GM12878 (cell line): ENCODE results near the gene ANTXR2. TPM values are rescaled to one million over a fixed set of nuclear protein-coding genes. Genes with fewer than 3 reads are reported as not detected.

Source experiments
- ATAC-seq: fragments of 200-7000 bp; cut with Tn5 transposase; 3 replicates; pipeline ENCODE4 v1.9.1; 2020; ENCODE audit warnings: mild to moderate bottlenecking, moderate library complexity
- BruUV-seq: library from RNA; stranded (reverse); fragments of 400-500 nt; replicated peaks from 2 replicates; lab custom pipeline; 2021; lab: Mats Ljungman, UMichigan
- CTCF ChIA-PET: fragments of 300-600 bp; sonication (Branson Sonifier 250); formaldehyde crosslinking; extraction: SDS; loops from one replicate; lab custom pipeline; 2021; ENCODE audit warnings: inconsistent platforms; lab: Yijun Ruan, JAX
- POLR2A ChIA-PET: fragments of 350-600 bp; formaldehyde crosslinking; extraction: SDS; loops from one replicate; lab custom pipeline; 2021; ENCODE audit warnings: inconsistent platforms; lab: Charles Lee
- RAD21 ChIA-PET: fragments of 300-600 bp; sonication (Branson Sonifier 250); formaldehyde crosslinking; loops from one replicate; lab custom pipeline; 2023; ENCODE audit warnings: antibody characterized with exemption; ENCODE audit not compliant: unreplicated experiment; lab: Charles Lee
- SMC1A ChIA-PET: fragments of 300-600 bp; sonication (Branson Sonifier 250); formaldehyde crosslinking; loops from one replicate; lab custom pipeline; 2023; ENCODE audit not compliant: unreplicated experiment, uncharacterized antibody; lab: Charles Lee
- DNase-seq: peaks from one replicate; pipeline ENCODE4 v3.0.0-alpha.2; 2011; ENCODE audit warnings: low read depth, low spot score
- FAIRE-seq: peaks from 3 replicates; lab custom pipeline; 2011; peaks lifted over from hg19 to GRCh38; lab: Jason Lieb, UNC
- H2AFZ ChIP-seq: 2 replicates; pipeline ENCODE4 v1.6.0; 2011; ENCODE audit warnings: low read depth, low read length, control low read depth; ENCODE audit not compliant: control insufficient read depth
- H3K27ac ChIP-seq: 2 replicates; pipeline ENCODE4 v1.5.1; 2011; ENCODE audit warnings: control low read depth; ENCODE audit not compliant: control insufficient read depth, insufficient read depth
- H3K27me3 ChIP-seq, 2 experiments: replicated peaks in 1 of 2; 2 replicates each; pipeline versions ENCODE4 v1.6.0 to v1.6.1; 2011; ENCODE audit warnings: low read length in 1 of 2; ENCODE audit not compliant: control insufficient read depth in 2 of 2, insufficient read depth in 2 of 2
- H3K36me3 ChIP-seq, 2 experiments: 2 replicates each; pipeline ENCODE4 v1.5.1; 2011; ENCODE audit warnings: low read length in 1 of 2; ENCODE audit not compliant: control insufficient read depth in 2 of 2, insufficient read depth in 2 of 2
- H3K4me1 ChIP-seq: 2 replicates; pipeline ENCODE4 v1.6.1; 2011; ENCODE audit warnings: mild to moderate bottlenecking, low read length, moderate library complexity, mixed read lengths; ENCODE audit not compliant: control insufficient read depth, insufficient read depth
- H3K4me2 ChIP-seq: 2 replicates; pipeline ENCODE4 v1.6.0; 2011; ENCODE audit warnings: control low read depth; ENCODE audit not compliant: control insufficient read depth, insufficient read depth
- H3K4me3 ChIP-seq: fragments of 200-600 bp; sonication (generic); 2 replicates; pipeline ENCODE4 v1.5.1; 2016
- H3K79me2 ChIP-seq: 2 replicates; pipeline ENCODE4 v1.6.0; 2011; ENCODE audit warnings: low read length; ENCODE audit not compliant: control insufficient read depth, insufficient read depth
- H3K9ac ChIP-seq: 2 replicates; pipeline ENCODE4 v1.8.0; 2011; ENCODE audit warnings: low read length, control low read depth, mixed read lengths; ENCODE audit not compliant: control insufficient read depth, insufficient read depth
- H3K9me3 ChIP-seq: replicated peaks from 3 replicates; pipeline ENCODE4 v1.5.1; 2011; ENCODE audit warnings: mild to moderate bottlenecking, low read length; ENCODE audit not compliant: control insufficient read depth, insufficient read depth
- H4K20me1 ChIP-seq: 2 replicates; pipeline ENCODE4 v1.6.0; 2011; ENCODE audit not compliant: control insufficient read depth, insufficient read depth
- FOS ChIP-seq: IDR thresholded peaks from 3 replicates; pipeline ENCODE4 v1.6.1; 2011; ENCODE audit warnings: borderline replicate concordance; ENCODE audit not compliant: insufficient read length; ENCODE audit errors: extremely low read depth
- HCFC1 ChIP-seq: fragments of 150-350 bp; IDR thresholded peaks from 2 replicates; pipeline ENCODE4 v1.6.1; 2014; ENCODE audit warnings: low read length
- ZNF384 ChIP-seq: IDR thresholded peaks from 2 replicates; pipeline ENCODE4 v1.6.1; 2012; ENCODE audit warnings: low read depth, mild to moderate bottlenecking, low read length, improper control_type of control experiment, borderline replicate concordance
- WGBS: methylation state at CpG from one replicate; pipeline ENCODE4 v1.1.6; 2016; ENCODE audit warnings: low lambda C conversion rate; ENCODE audit not compliant: insufficient replicate concordance, insufficient coverage; ENCODE audit errors: missing lambda C conversion rate; 5-methylcytosine and 5-hydroxymethylcytosine counted together
- in situ Hi-C: fragments of 300-500 bp; cut with MboI; formaldehyde crosslinking; loops from 9 replicates; pipeline ENCODE4 v1.14.3; 2018; ENCODE audit warnings: mixed read lengths
- intact Hi-C: fragments of 100-400 bp; cut with micrococcal nuclease; formaldehyde crosslinking; loops from one replicate; pipeline ENCODE4 v1.14.2; 2022; ENCODE audit not compliant: unreplicated experiment
- polyA plus RNA-seq, 11 experiments: library from polyadenylated mRNA; depleted of rRNA in 4 of 11; unstranded in 6 of 11; stranded (reverse) in 5 of 11; fragments of >200 nt; fragmentation: Nextera tagmentation in 4 of 11; fragmentation: Illumina TruSeq in 1 of 11; extraction: Ambion mirVana in 4 of 11; extraction: Trizol in 1 of 11; gene quantifications; 1 replicate in 1 of 11; 2 replicates in 10 of 11; pipeline versions ENCODE4 v1.2.1 to v1.2.3, GENCODE V29; 2011 to 2016; ENCODE audit warnings: inconsistent platforms in 2 of 11, missing spikeins in 2 of 11, low read depth in 1 of 11
- total RNA-seq, 4 experiments: library from RNA; depleted of rRNA in 3 of 4; stranded (reverse); fragments of >200 nt in 3 of 4; fragmentation: Illumina TruSeq in 1 of 4; extraction: Trizol in 1 of 4; gene quantifications; 2 replicates each; pipeline versions ENCODE4 v1.2.1 to v1.2.3, GENCODE V29; 2013 to 2021

The ANTXR2 gene
- total and polyA plus RNA-seq, 10 of the 15 experiments (the other 5 are each of a cell fraction or from before 2014, with no cell fraction given) = 1.4 to 8.9 (median 5.7) TPM

- SMC1A ChIA-PET = no interaction called here
- in situ Hi-C loops = no loop called here
- no peak overlapping the region for H3K27ac ChIP-seq
Measured at GRCh38 chr4:79864500-79865200, 208.4 kb downstream of the ANTXR2 start.

GRCh38 chr4:79863333-79863732 is 209.7 kb downstream of the ANTXR2 start:
- POLR2A ChIA-PET = no interaction called here
- TF ChIP-seq ZNF384 = no peak
- TF ChIP-seq, all 136 proteins: peak for 0

More at GRCh38 chr4:79864500-79865200, 208.4 kb downstream of the ANTXR2 start:
- no peak for TF ChIP-seq HCFC1
- no peak for TF ChIP-seq FOS
- TF ChIP-seq, all 136 proteins: peak for 0
- 18% methylated on average over 3 of the region's 3 CpGs for WGBS
- no TSS peak for BruUV-seq
- Histone ChIP-seq H2AFZ (no peak overlapping the region), H3K4me1 (no peaks in the 10 kb centered on the region), H4K20me1 (no peaks in the 10 kb centered on the region), H3K36me3 (no peaks in the 10 kb centered on the region), H3K79me2 (no peaks in the 10 kb centered on the region), H3K9me3 (no peaks in the 10 kb centered on the region), H3K9ac (no peak overlapping the region), H3K27me3 (no peaks in the 10 kb centered on the region), H3K4me2 (no peak overlapping the region), H3K4me3 (no peak overlapping the region)
- ChIA-PET CTCF (interaction anchor here (0.6 kb wide), 1 partner anchor 86 kb away, joined by 4 read pairs; no protein-coding TSS in a partner anchor), POLR2A (no interaction called here), RAD21 (no interaction called here)
- no peak for ATAC-seq
- no peak for FAIRE-seq
- DNase-seq = no peak
- intact Hi-C loops = no loop called here

More at GRCh38 chr4:79863333-79863732, 209.7 kb downstream of the ANTXR2 start:
- intact Hi-C loops (no loop called here), in situ Hi-C loops (no loop called here)
- Histone ChIP-seq H3K9ac (no peak overlapping the region), H3K4me3 (no peak overlapping the region), H3K27ac (no peak overlapping the region), H3K9me3 (no peaks in the 10 kb centered on the region), H3K4me1 (no peaks in the 10 kb centered on the region), H3K36me3 (no peaks in the 10 kb centered on the region), H2AFZ (no peak overlapping the region), H3K79me2 (no peaks in the 10 kb centered on the region), H3K27me3 (no peaks in the 10 kb centered on the region), H3K4me2 (no peak overlapping the region), H4K20me1 (no peaks in the 10 kb centered on the region)
- SMC1A ChIA-PET = no interaction called here
- ATAC-seq (no peak), FAIRE-seq (no peak), DNase-seq (no peak)
- WGBS = 0% methylated on average over 3 of the region's 3 CpGs
- CTCF ChIA-PET = no interaction called here
- BruUV-seq = no TSS peak
- RAD21 ChIA-PET = no interaction called here
